Measurements from ENCODE around the gene MTX3. TPM values are rescaled to one million over a fixed set of nuclear protein-coding genes. Genes with fewer than 3 reads are reported as not detected.

The MTX3 gene
- total and polyA plus RNA-seq, 10 of the 15 experiments (the other 5 are each of a cell fraction or from before 2014, with no cell fraction given): 1.8 to 18.9 (median 9.3) TPM

- H3K4me1 ChIP-seq (ENCODE audit: control insufficient read depth, insufficient read depth, low read length): no peaks in the 10 kb centered on the region
- no peaks in the 10 kb centered on the region for H4K20me1 ChIP-seq (ENCODE audit: control insufficient read depth, insufficient read depth)
- no peaks in the 10 kb centered on the region for H3K36me3 ChIP-seq (ENCODE audit: control insufficient read depth in 2 of 2, insufficient read depth in 2 of 2, low read length in 1 of 2)
- H3K4me3 ChIP-seq: no peak overlapping the region
- DNase-seq (ENCODE audit: low read depth, low spot score) (no peak), FAIRE-seq (no peak), ATAC-seq (no peak)
- CTCF ChIA-PET: no interaction called here
- H2AFZ ChIP-seq (ENCODE audit: control insufficient read depth, low read depth, low read length): no peak overlapping the region
- POLR2A ChIA-PET: no interaction called here
- RAD21 ChIA-PET (ENCODE audit: unreplicated experiment): no interaction called here
- SMC1A ChIA-PET (ENCODE audit: uncharacterized antibody, unreplicated experiment): interaction anchor here (0.6 kb wide), 1 partner anchor 56 kb away, joined by 3 read pairs; no protein-coding TSS in a partner anchor
- no peak overlapping the region for H3K27ac ChIP-seq (ENCODE audit: control insufficient read depth, insufficient read depth)
- H3K9ac ChIP-seq (ENCODE audit: control insufficient read depth, insufficient read depth, low read length): no peak overlapping the region
- H3K4me2 ChIP-seq (ENCODE audit: control insufficient read depth, insufficient read depth): no peak overlapping the region
- TF ChIP-seq E2F4 (IDR thresholded peaks at IDR 0.05; ENCODE audit: low read depth, low read length) (no peak), ZNF622 (IDR thresholded peaks at IDR 0.05) (no peak), IKZF1 (conservative IDR thresholded peaks at IDR 0.05) (no peak), HCFC1 (IDR thresholded peaks at IDR 0.05; ENCODE audit: low read length) (no peak), CBX3 (IDR thresholded peaks at IDR 0.05; ENCODE audit: borderline replicate concordance, low read depth) (no peak), BHLHE40 (IDR thresholded peaks at IDR 0.05; ENCODE audit: borderline replicate concordance in 1 of 2, low read depth in 2 of 2, low read length in 1 of 2) (no peak), MXI1 (IDR thresholded peaks at IDR 0.05; ENCODE audit: low read depth, low read length) (no peak)
- in situ Hi-C loops (cut with MboI) (no loop called here), intact Hi-C loops (cut with micrococcal nuclease; ENCODE audit: unreplicated experiment) (no loop called here)
- H3K27me3 ChIP-seq (replicated peaks in 1 of 2; ENCODE audit: control insufficient read depth in 2 of 2, insufficient read depth in 2 of 2, low read length in 1 of 2): peaks cover 5% of the 10 kb centered on the region in 2 experiments
- WGBS (ENCODE audit: insufficient coverage, insufficient replicate concordance, low lambda C conversion rate, missing lambda C conversion rate): 71% methylated on average over 7 of the region's 7 CpGs
- H3K9me3 ChIP-seq (replicated peaks; ENCODE audit: control insufficient read depth, insufficient read depth, low read length): no peaks in the 10 kb centered on the region
- no TSS peak for BruUV-seq (replicated peaks)
- H3K79me2 ChIP-seq (ENCODE audit: control insufficient read depth, insufficient read depth, low read length): no peaks in the 10 kb centered on the region
Observed at GRCh38 chr5:80035839-80036238, 44.8 kb upstream of the MTX3 start.

Data from GM12878 (cell line).